Epithelial cell of esophagus (primary cell): ENCODE results near the gene TRMT2B.

ENCODE experiments used
- DNase-seq: peaks from one replicate; pipeline ENCODE4 v3.0.0; 2010; ENCODE audit warnings: low read depth
- H3K4me3 ChIP-seq: 2 replicates; pipeline ENCODE4 v1.5.1; 2011; ENCODE audit warnings: mild to moderate bottlenecking, low read length, control low read depth
- CTCF ChIP-seq: IDR thresholded peaks from 2 replicates; pipeline ENCODE4 v1.5.1; 2011; ENCODE audit warnings: low read depth, mild to moderate bottlenecking, low read length, control low read depth, inconsistent platforms; ENCODE audit not compliant: insufficient read depth; ENCODE audit errors: missing control alignments

The TRMT2B gene

GRCh38 chrX:100979881-100980607 is 71.9 kb downstream of the TRMT2B start:
- TF ChIP-seq CTCF: no peak

GRCh38 chrX:100976211-100976610 is 75.7 kb downstream of the TRMT2B start:
- DNase-seq: no peak
- TF ChIP-seq CTCF: no peak
- H3K4me3 ChIP-seq: no peak overlapping the region

More at GRCh38 chrX:100979881-100980607, 71.9 kb downstream of the TRMT2B start:
- peak; percentile 74 for DNase-seq
- H3K4me3 ChIP-seq: no peak overlapping the region

GRCh38 chrX:100975212-100975611 is 76.7 kb downstream of the TRMT2B start:
- TF ChIP-seq CTCF: no peak
- H3K4me3 ChIP-seq: no peak overlapping the region
- DNase-seq: no peak

- no peak overlapping the region for H3K4me3 ChIP-seq
- no peak for TF ChIP-seq CTCF
- peak; percentile 77 for DNase-seq
Observed at GRCh38 chrX:100973411-100973810, 78.5 kb downstream of the TRMT2B start.

- no peak for TF ChIP-seq CTCF
- DNase-seq: no peak
- no peak overlapping the region for H3K4me3 ChIP-seq
Observed at GRCh38 chrX:100969936-100970335, 82.0 kb downstream of the TRMT2B start.

GRCh38 chrX:100969408-100969807 is 82.5 kb downstream of the TRMT2B start, which contains the start of gene ARL13A:
Gene ARL13A (plus strand): TSS chrX:100969708. CDS start chrX:100973690, 3,982 bp downstream.
- no peak for TF ChIP-seq CTCF
- no peak within 1 kb of the TSS for H3K4me3 ChIP-seq
- DNase-seq: no peak

GRCh38 chrX:100964362-100964761 is 87.5 kb downstream of the TRMT2B start:
- H3K4me3 ChIP-seq: no peak overlapping the region
- no peak for DNase-seq
- no peak for TF ChIP-seq CTCF
